Natural killer cell (primary cell): ENCODE data around the gene PRR35. TPM values are rescaled to one million over a fixed set of nuclear protein-coding genes. Genes with fewer than 3 reads are reported as not detected.

ENCODE experiments used
- ATAC-seq, 3 donors: fragments of 150-1000 bp in 2 of 3; fragments of 200-7000 bp in 1 of 3; cut with Tn5 transposase; 1 replicate in 1 of 3; 2 replicates in 2 of 3; pipeline ENCODE4 v1.10.0; 2021; ENCODE audit warnings: mild to moderate bottlenecking in 2 of 3, moderate library complexity in 2 of 3
- DNase-seq, 2 donors: peaks; one replicate each; pipeline versions ENCODE4 v3.0.0 to v3.0.0-alpha.2; 2013 to 2021; ENCODE audit warnings: mixed read lengths in 1 of 2
- H3K27ac ChIP-seq: one replicate; pipeline ENCODE4 v1.5.1; 2013; ENCODE audit warnings: mild to moderate bottlenecking, low read length
- H3K27me3 ChIP-seq: one replicate; pipeline ENCODE4 v1.6.1; 2013; ENCODE audit warnings: low read length; ENCODE audit not compliant: control insufficient read depth, insufficient read depth
- H3K36me3 ChIP-seq: one replicate; pipeline ENCODE4 v1.6.1; 2013; ENCODE audit warnings: low read length; ENCODE audit not compliant: control insufficient read depth, insufficient read depth
- H3K4me1 ChIP-seq: one replicate; pipeline ENCODE4 v1.6.1; 2013; ENCODE audit warnings: low read length; ENCODE audit not compliant: control insufficient read depth, insufficient read depth
- H3K4me3 ChIP-seq: one replicate; pipeline ENCODE4 v1.5.1; 2013; ENCODE audit warnings: low read length
- H3K9me3 ChIP-seq: one replicate; pipeline ENCODE4 v1.6.1; 2013; ENCODE audit warnings: low read length; ENCODE audit not compliant: control insufficient read depth, insufficient read depth
- H3K27ac Mint-ChIP-seq, 2 donors: one replicate each; pipeline ENCODE4 v1.8.0; 2022; ENCODE audit warnings: mild to moderate bottlenecking in 2 of 2, mixed read lengths in 2 of 2, moderate library complexity in 1 of 2
- H3K27me3 Mint-ChIP-seq, 2 donors: one replicate each; pipeline ENCODE4 v1.8.0; 2022; ENCODE audit warnings: low read depth in 2 of 2, mixed read lengths in 2 of 2
- H3K36me3 Mint-ChIP-seq: one replicate; pipeline ENCODE4 v1.8.0; 2022; ENCODE audit warnings: mixed read lengths
- H3K4me1 Mint-ChIP-seq, 2 donors: one replicate each; pipeline ENCODE4 v1.8.0; 2022; ENCODE audit warnings: mixed read lengths in 2 of 2
- H3K4me3 Mint-ChIP-seq: one replicate; pipeline ENCODE4 v1.8.0; 2022; ENCODE audit warnings: mild to moderate bottlenecking, moderate library complexity, mixed read lengths
- H3K9me3 Mint-ChIP-seq, 2 donors: one replicate each; pipeline ENCODE4 v1.8.0; 2022; ENCODE audit warnings: mixed read lengths in 2 of 2
- WGBS: methylation state at CpG from one replicate; pipeline ENCODE4 v1.1.7; 2013; ENCODE audit warnings: missing lambda C conversion rate; ENCODE audit not compliant: insufficient coverage; 5-methylcytosine and 5-hydroxymethylcytosine counted together
- intact Hi-C: fragments of 100-400 bp; cut with micrococcal nuclease; formaldehyde crosslinking; loops from one replicate; pipeline ENCODE4 v1.14.2; 2022
- total RNA-seq, 4 donors: library from RNA; stranded (reverse); fragments of 120-200 nt in 1 of 4; gene quantifications; one replicate each; pipeline versions ENCODE4 v1.2.3 to v1.2.4, GENCODE V29; 2013 to 2022
- TF ChIP-seq, protein P1 (sequence below): fragments of 200-600 bp; IDR thresholded peaks from one replicate; pipeline ENCODE4 v1.8.0; 2022; ENCODE audit warnings: antibody characterized with exemption

The PRR35 gene
- total RNA-seq, 3 donors from 2014 or later (not counting 1 experiment from before 2014, with no cell fraction given): 0.20 TPM; not detected in 2

DNA sequence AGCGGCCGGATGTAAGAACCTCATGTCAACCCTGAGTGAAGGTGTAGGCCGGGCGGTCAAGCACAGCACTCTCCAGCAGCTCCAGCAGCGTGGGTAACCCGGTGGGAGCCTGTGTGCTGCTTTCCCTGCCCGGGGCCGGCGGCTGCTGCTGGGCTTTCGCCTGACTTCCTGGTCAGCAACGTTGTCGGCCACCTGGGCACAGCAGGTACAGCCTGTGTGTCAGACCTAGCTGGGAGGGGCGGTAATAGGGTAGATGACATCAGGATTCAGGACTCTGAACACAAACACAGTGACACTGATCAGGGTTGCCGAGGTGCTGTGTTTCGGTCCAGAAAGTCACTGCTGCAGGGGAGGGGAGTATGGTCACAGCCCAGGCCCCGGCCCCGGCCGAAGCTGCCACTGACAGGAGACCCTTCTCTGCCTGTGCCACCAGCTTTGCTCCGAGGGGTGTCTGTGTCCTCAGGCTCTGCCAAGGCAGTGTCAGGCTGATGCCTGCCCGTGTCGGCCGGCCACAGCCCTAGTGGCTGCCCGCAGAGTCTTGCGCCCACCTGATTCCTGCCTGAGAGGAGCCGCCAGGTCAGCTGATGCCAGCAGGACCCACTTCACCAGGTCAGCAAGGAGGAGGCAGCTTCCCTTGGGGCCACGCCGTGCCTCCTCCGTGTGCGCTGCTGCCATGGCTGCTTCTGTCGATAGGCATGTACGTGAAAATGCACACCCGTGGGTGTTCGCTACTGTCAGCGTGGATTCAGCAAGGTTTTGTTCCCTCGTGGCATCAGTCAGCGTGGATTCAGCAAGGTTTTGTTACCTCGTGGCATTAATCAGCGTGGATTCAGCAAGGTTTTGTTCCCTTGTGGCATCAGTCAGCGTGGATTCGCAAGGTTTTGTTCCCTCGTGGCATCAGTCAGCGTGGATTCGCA lies 38.9 kb downstream of the PRR35 start:
- Mint-ChIP-seq H3K27me3 (no peaks in the 10 kb centered on the region), H3K9me3 (no peaks in the 10 kb centered on the region), H3K4me1 (peaks cover 14 to 30% of the 10 kb centered on the region in 2 donors), H3K27ac (no peak overlapping the region), H3K4me3 (no peak overlapping the region), H3K36me3 (no peaks in the 10 kb centered on the region)
- no peaks in the 10 kb centered on the region for H3K9me3 ChIP-seq
- TF ChIP-seq, protein P1, sequence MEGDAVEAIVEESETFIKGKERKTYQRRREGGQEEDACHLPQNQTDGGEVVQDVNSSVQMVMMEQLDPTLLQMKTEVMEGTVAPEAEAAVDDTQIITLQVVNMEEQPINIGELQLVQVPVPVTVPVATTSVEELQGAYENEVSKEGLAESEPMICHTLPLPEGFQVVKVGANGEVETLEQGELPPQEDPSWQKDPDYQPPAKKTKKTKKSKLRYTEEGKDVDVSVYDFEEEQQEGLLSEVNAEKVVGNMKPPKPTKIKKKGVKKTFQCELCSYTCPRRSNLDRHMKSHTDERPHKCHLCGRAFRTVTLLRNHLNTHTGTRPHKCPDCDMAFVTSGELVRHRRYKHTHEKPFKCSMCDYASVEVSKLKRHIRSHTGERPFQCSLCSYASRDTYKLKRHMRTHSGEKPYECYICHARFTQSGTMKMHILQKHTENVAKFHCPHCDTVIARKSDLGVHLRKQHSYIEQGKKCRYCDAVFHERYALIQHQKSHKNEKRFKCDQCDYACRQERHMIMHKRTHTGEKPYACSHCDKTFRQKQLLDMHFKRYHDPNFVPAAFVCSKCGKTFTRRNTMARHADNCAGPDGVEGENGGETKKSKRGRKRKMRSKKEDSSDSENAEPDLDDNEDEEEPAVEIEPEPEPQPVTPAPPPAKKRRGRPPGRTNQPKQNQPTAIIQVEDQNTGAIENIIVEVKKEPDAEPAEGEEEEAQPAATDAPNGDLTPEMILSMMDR: no peak
- 99% methylated on average over 38 of the region's 43 CpGs for WGBS
- peaks cover 3% of the 10 kb centered on the region for H3K4me1 ChIP-seq
- intact Hi-C loops: no loop called here
- H3K27ac ChIP-seq: no peak overlapping the region
- H3K27me3 ChIP-seq: no peaks in the 10 kb centered on the region
- ATAC-seq (no peak), DNase-seq (no peak)
- no peak overlapping the region for H3K4me3 ChIP-seq
- H3K36me3 ChIP-seq: no peaks in the 10 kb centered on the region

DNA sequence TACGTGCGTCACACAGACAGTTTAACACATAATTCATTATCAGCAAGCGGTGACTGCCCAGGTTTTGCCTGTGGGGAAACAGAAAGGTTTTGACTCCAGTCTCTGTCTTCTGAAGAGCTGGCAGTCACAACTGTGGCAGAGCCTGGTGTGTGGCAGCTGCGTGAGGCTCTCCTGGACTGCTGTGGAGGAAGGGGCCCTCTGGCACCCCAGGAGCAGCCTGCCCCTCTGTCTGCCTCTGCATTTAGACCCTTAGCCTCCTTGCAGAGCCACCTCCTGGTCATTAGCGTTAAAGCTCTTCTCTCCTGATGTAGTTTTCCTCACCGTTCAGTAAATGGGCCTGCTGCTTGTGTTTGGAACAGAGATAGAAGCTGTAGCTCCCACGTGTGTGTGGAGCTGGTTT lies 40.6 kb downstream of the PRR35 start:
- Mint-ChIP-seq H3K27ac (no peak overlapping the region), H3K36me3 (no peaks in the 10 kb centered on the region), H3K4me3 (no peak overlapping the region), H3K9me3 (no peaks in the 10 kb centered on the region), H3K4me1 (peaks cover 14 to 24% of the 10 kb centered on the region in 2 donors), H3K27me3 (no peaks in the 10 kb centered on the region)
- Histone ChIP-seq H3K9me3 (peaks cover 6% of the 10 kb centered on the region), H3K27me3 (no peaks in the 10 kb centered on the region), H3K4me1 (peaks cover 3% of the 10 kb centered on the region), H3K36me3 (no peaks in the 10 kb centered on the region), H3K27ac (no peak overlapping the region), H3K4me3 (no peak overlapping the region)
- ATAC-seq (no peak), DNase-seq (no peak)
- intact Hi-C loops: no loop called here
- TF ChIP-seq, protein P1: no peak
- 58% methylated on average over 7 of the region's 7 CpGs for WGBS

DNA sequence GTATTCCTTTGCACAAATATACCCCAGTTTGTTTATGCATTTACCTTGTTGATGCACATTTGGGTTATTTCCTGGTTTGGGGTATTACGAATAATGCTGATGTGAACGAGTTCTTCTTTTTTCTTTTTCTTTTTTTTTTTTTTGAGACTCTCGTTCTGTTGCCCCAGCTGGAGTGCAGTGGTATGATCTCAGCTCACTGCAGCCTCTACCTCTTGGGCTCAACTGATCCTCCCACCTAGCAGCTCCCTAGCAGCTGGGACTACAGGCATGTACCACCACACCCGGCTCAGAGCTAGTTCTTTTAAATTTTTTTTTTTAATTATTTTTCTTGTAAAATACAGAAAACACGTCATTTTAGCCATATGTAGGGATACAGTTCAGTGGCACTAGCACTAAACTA lies 43.7 kb downstream of the PRR35 start:
- no peak overlapping the region for H3K4me3 ChIP-seq
- H3K27me3 Mint-ChIP-seq: no peaks in the 10 kb centered on the region
- H3K27ac Mint-ChIP-seq: peak overlapping the region in 1 of 2 donors; percentile 29
- 58% methylated on average over 4 of the region's 5 CpGs for WGBS
- H3K9me3 Mint-ChIP-seq: no peaks in the 10 kb centered on the region
- TF ChIP-seq, protein P1: no peak
- no peak overlapping the region for H3K27ac ChIP-seq
- DNase-seq (no peak), ATAC-seq (no peak)
- peaks cover 6% of the 10 kb centered on the region for H3K9me3 ChIP-seq
- peaks cover 14% of the 10 kb centered on the region in 2 donors for H3K4me1 Mint-ChIP-seq
- no peaks in the 10 kb centered on the region for H3K36me3 Mint-ChIP-seq
- intact Hi-C loops: no loop called here
- H3K4me1 ChIP-seq: peaks cover 3% of the 10 kb centered on the region
- no peak overlapping the region for H3K4me3 Mint-ChIP-seq
- H3K36me3 ChIP-seq: no peaks in the 10 kb centered on the region
- H3K27me3 ChIP-seq: no peaks in the 10 kb centered on the region
